PFSK-1 (cell line): ENCODE measurements around the gene GRID2IP.

Experiments
- FOXP2 ChIP-seq: optimal IDR thresholded peaks from 2 replicates; pipeline ENCODE3; 2011; ENCODE audit warnings: borderline replicate concordance, control low read depth, inconsistent platforms; ENCODE audit not compliant: insufficient read depth; ENCODE audit errors: extremely low read length, extremely low read depth
- POLR2AphosphoS5 ChIP-seq: IDR thresholded peaks from 2 replicates; pipeline ENCODE4 v1.6.1; 2012; ENCODE audit warnings: low read depth, mild to moderate bottlenecking, control low read depth, low read length, moderate library complexity
- SIN3A ChIP-seq: IDR thresholded peaks from 2 replicates; pipeline ENCODE4 v1.6.1; 2012; ENCODE audit warnings: mild to moderate bottlenecking, low read length, moderate library complexity, borderline replicate concordance; ENCODE audit not compliant: insufficient read depth
- TAF1 ChIP-seq: IDR thresholded peaks from 2 replicates; pipeline ENCODE4 v1.6.1; 2012; ENCODE audit warnings: low read length, control low read depth, borderline replicate concordance; ENCODE audit not compliant: insufficient read depth
- TF ChIP-seq, protein P1 (sequence below), 2 experiments: IDR thresholded peaks; 2 replicates each; pipeline versions ENCODE4 v1.6.1 to v1.8.0; 2011 to 2012; ENCODE audit warnings: low read depth in 2 of 2, low read length in 2 of 2, control low read depth in 1 of 2, inconsistent platforms in 1 of 2, mild to moderate bottlenecking in 1 of 2, moderate library complexity in 1 of 2; ENCODE audit not compliant: insufficient read depth in 1 of 2

Gene GRID2IP

DNA sequence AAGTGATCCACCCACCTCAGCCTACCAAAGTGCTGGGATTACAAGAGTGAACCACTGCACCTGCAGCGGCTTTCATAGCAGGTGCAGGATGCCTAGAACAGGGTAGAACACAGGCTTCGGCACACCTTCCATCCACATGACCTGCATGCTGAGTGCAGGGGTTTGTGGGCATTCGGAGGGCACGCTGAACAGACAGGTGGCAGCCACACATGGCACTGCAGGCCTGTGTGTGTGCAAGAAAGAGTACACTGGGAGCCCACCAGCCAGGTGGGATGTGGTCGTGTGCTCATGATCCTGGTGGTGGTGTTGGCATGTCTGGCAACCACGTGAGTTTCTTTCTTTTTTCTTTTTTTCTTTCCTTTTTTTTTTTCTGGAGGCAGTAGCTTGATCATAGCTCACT lies 38.4 kb downstream of the GRID2IP start:
- no peak for TF ChIP-seq FOXP2
- no peak for TF ChIP-seq TAF1
- no peak for TF ChIP-seq POLR2AphosphoS5
- no peak for TF ChIP-seq SIN3A
- TF ChIP-seq, protein P1, sequence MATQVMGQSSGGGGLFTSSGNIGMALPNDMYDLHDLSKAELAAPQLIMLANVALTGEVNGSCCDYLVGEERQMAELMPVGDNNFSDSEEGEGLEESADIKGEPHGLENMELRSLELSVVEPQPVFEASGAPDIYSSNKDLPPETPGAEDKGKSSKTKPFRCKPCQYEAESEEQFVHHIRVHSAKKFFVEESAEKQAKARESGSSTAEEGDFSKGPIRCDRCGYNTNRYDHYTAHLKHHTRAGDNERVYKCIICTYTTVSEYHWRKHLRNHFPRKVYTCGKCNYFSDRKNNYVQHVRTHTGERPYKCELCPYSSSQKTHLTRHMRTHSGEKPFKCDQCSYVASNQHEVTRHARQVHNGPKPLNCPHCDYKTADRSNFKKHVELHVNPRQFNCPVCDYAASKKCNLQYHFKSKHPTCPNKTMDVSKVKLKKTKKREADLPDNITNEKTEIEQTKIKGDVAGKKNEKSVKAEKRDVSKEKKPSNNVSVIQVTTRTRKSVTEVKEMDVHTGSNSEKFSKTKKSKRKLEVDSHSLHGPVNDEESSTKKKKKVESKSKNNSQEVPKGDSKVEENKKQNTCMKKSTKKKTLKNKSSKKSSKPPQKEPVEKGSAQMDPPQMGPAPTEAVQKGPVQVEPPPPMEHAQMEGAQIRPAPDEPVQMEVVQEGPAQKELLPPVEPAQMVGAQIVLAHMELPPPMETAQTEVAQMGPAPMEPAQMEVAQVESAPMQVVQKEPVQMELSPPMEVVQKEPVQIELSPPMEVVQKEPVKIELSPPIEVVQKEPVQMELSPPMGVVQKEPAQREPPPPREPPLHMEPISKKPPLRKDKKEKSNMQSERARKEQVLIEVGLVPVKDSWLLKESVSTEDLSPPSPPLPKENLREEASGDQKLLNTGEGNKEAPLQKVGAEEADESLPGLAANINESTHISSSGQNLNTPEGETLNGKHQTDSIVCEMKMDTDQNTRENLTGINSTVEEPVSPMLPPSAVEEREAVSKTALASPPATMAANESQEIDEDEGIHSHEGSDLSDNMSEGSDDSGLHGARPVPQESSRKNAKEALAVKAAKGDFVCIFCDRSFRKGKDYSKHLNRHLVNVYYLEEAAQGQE (IDR thresholded peaks at IDR 0.05; ENCODE audit: insufficient read depth in 1 of 2, low read depth in 2 of 2, low read length in 2 of 2) = no peak

DNA sequence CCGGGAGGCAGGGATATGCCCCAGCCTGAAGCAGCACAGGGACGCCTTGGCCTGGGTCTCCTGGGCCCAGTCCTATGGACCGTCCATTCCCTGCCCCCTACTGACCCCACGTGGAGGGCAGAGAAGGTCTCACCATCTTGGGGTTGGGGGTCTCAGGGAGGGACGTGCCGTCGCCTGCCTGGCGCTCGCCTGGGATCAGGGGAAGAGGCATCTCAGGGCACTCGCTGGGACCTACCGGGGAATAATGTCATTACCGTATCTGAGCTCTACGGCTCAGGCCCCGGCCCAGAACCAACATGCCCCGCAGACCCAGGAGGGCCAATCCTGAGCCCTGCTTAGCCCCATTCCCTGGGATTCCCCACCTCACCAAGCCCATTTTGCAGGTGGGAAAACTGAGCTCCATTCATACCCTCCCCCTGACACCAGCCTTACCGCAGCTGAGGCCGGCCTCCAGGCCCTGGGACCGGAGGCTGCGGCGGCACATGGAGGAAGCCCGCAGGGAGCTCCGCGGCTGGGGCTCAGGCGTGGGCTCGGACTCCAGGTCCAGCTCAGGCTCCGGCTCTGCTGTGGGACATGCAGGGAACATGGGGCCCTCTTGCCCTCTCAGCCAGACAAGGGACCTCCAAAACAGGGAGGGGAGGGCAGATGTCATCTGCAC lies 40.7 kb downstream of the GRID2IP start:
- TF ChIP-seq, protein P1 (IDR thresholded peaks at IDR 0.05; ENCODE audit: insufficient read depth in 1 of 2, low read depth in 2 of 2, low read length in 2 of 2) = no peak
- no peak for TF ChIP-seq TAF1
- no peak for TF ChIP-seq FOXP2
- TF ChIP-seq POLR2AphosphoS5 = no peak
- no peak for TF ChIP-seq SIN3A

DNA sequence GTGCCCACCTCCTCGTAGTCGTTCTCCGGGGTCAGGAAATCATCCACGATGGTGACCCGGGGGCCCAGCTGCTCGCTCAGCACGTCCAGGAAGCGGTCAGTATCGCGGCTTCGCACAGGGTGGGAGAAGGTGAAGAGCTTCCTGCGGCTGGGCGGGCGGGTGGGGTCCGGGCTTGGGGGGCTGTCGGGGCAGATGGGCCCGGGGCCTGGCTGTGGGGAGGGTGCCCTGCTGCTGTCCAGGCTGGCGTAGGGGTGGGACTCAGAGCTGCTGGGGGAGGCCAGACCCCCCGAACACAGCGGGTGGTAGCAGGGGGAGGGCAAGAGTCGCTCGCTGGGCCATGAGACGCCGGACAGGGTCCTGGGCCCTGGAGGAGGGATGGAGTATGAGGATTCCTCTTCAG lies 42.3 kb downstream of the GRID2IP start:
- TF ChIP-seq SIN3A = no peak
- no peak for TF ChIP-seq FOXP2
- no peak for TF ChIP-seq TAF1
- TF ChIP-seq, protein P1 (IDR thresholded peaks at IDR 0.05; ENCODE audit: insufficient read depth in 1 of 2, low read depth in 2 of 2, low read length in 2 of 2) = no peak
- no peak for TF ChIP-seq POLR2AphosphoS5

DNA sequence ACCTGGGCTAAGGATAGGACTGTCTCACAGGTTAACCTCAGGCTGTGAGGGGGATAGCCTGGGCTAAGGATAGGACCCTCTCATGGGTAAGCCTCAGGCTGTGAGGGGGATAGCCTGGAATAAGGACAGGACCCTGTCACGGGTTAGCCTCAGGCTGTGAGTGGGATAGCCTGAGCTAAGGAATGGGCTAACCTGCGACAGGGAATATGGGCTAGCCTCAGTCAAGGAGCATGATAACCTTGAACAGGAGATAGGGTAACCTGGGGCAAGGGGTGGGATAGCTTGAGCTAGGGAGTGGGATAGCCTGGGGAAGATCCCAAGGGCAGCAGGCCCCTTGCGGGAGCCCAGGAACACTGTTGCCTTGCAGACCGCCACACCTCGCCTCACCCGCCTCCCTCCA lies 42.7 kb downstream of the GRID2IP start:
- TF ChIP-seq TAF1 (no peak), POLR2AphosphoS5 (no peak), SIN3A (no peak)
- TF ChIP-seq, protein P1 (IDR thresholded peaks at IDR 0.05; ENCODE audit: insufficient read depth in 1 of 2, low read depth in 2 of 2, low read length in 2 of 2) = no peak

DNA sequence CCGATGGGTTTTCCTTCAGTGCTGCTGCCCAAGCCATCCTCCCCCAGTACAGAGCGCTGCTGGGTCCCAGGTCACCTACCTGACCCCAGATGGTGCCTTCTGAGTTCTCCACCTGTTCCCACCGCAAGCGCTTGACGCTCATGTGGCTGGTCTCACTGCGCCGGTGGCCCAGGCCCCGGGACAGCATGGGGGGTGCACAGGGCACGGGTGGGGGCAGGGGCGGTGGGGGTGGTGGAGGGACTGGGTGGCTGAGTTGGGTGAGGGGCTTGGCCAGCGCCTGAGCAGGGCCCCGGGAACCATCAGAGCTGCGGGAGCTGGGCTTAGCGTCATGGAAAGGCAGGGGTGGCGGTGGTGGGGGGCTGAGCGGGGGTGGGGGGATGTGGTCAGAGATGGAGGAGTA lies 43.4 kb downstream of the GRID2IP start:
- TF ChIP-seq TAF1 = no peak
- TF ChIP-seq, protein P1 (IDR thresholded peaks at IDR 0.05; ENCODE audit: insufficient read depth in 1 of 2, low read depth in 2 of 2, low read length in 2 of 2) = no peak
- TF ChIP-seq POLR2AphosphoS5 = no peak
- no peak for TF ChIP-seq SIN3A
- no peak for TF ChIP-seq FOXP2
